Activated CD8-positive, alpha-beta memory T cell treated with anti-CD3 and anti-CD28 coated beads for 4 hours (primary cell): ENCODE measurements around the gene RNU4-1.
"Not testable (repeated sequence)": the region's sequence is repeated elsewhere in the genome, so short reads cannot be mapped to it uniquely, and the experiment has no call there.

Experiments used
- DNase-seq, 2 donors: peaks; one replicate each; pipeline ENCODE4 v3.0.0-alpha.2; 2020; ENCODE audit warnings: low read depth in 2 of 2

Gene RNU4-1

GRCh38 chr12:120258323-120258896, 34.6 kb downstream of the RNU4-1 start:
- DNase-seq, result no peak

- no peak for DNase-seq
These were observed 35.8 kb downstream of the RNU4-1 start for GRCh38 chr12:120257041-120257821.

- DNase-seq, result no peak
These were observed 38.2 kb downstream of the RNU4-1 start for GRCh38 chr12:120254809-120255208.

- not testable (repeated sequence) for DNase-seq
These were observed 39.7 kb downstream of the RNU4-1 start for GRCh38 chr12:120253313-120253712.

GRCh38 chr12:120252071-120252906, 40.7 kb downstream of the RNU4-1 start:
- peak; percentile 66 to 75 for DNase-seq

- DNase-seq, result not testable (repeated sequence)
These were observed 41.5 kb downstream of the RNU4-1 start for GRCh38 chr12:120251364-120252070.

- DNase-seq, result peak in 1 of 2 donors; percentile 27
These were observed 42.9 kb downstream of the RNU4-1 start for GRCh38 chr12:120249875-120250795.

GRCh38 chr12:120249266-120249874, 43.7 kb downstream of the RNU4-1 start:
- DNase-seq, result no peak

GRCh38 chr12:120247621-120248030, 45.4 kb downstream of the RNU4-1 start:
- DNase-seq, result no peak

GRCh38 chr12:120247183-120247582, 45.9 kb downstream of the RNU4-1 start:
- DNase-seq, result no peak

GRCh38 chr12:120246705-120247104, 46.3 kb downstream of the RNU4-1 start:
- not testable (repeated sequence) for DNase-seq
